HG03159 (cell line): Measurements from ENCODE around the gene SELENOV.

Source experiments
- ATAC-seq: cut with Tn5 transposase; IDR thresholded peaks from one replicate; pipeline ENCODE4 v1.9.1; 2021; ENCODE audit warnings: mild to moderate bottlenecking, moderate library complexity; ENCODE audit not compliant: unreplicated experiment

Gene SELENOV

DNA sequence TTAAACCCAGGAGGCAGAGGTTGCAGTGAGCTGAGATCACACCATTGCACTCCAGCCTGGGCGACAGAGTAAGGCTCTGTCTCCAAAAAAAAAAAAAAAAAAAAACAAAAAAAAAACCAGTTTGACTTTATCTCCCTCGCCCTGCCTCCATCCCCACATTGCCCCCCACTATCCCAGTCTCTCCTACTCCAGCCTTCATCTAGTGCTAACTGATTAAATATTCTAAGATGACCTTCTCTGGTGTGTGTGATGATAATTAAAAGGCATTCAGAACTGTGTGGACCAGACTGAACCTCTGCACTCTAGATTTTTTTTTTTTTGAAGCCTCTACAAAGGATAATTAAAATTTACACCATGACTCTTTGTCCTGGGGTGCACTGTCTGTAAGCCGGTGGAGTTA lies 22.2 kb upstream of the SELENOV start:
- no peak for ATAC-seq

DNA sequence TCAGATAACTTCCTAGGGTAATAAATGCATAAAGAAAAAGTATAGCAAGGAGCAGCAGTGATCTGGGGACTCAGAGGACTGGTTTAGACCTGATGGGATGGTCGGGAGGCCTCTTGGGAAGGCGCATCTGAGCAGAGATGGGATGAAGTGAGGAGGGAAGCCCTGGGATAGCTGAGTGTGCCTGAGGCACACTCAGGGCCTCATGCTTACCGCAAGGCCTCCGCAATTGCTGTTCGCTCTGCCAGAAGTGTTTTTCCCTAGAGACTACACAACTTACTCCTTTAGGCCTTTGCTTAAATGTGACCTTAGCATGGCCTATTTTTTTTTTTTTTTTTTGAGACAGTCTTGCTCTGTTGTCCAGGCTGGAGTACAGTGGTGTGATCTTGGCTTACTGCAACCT lies 20.3 kb upstream of the SELENOV start:
- no peak for ATAC-seq

DNA sequence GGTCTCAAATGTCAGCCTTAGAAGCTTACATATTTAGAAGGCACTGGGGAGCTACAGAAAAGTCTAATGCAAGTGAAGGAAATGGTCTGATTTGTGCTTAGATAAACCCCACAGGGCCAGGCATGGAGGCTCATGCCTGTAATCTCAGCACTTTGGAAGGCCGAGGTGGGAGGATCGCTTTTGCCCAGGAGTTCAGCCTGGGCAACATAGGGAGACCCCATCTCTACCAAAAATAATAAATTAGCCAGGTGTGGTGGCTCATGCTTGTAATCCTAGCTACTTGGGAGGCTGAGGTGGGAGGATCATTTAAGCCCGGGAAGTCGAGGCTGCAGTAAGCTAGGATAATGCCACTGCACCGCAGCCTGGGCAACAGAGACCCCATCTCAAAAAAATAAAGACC lies 18.9 kb upstream of the SELENOV start:
- ATAC-seq: no peak

DNA sequence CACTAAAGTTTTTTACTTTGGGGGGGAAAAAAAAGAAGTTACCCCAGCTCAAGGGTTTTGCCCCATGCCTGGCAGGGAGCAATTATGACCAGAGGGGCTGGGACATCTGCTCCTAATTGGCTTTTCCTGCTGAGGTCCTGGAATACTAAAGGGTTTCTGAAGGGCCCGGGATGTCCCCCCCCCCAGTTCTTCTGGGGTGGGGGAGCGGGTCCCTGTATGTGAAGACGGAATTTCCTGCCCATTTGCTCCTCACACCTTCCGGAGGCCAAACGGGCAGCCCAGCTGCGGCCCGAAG lies 17.3 kb upstream of the SELENOV start:
- ATAC-seq: no peak

DNA sequence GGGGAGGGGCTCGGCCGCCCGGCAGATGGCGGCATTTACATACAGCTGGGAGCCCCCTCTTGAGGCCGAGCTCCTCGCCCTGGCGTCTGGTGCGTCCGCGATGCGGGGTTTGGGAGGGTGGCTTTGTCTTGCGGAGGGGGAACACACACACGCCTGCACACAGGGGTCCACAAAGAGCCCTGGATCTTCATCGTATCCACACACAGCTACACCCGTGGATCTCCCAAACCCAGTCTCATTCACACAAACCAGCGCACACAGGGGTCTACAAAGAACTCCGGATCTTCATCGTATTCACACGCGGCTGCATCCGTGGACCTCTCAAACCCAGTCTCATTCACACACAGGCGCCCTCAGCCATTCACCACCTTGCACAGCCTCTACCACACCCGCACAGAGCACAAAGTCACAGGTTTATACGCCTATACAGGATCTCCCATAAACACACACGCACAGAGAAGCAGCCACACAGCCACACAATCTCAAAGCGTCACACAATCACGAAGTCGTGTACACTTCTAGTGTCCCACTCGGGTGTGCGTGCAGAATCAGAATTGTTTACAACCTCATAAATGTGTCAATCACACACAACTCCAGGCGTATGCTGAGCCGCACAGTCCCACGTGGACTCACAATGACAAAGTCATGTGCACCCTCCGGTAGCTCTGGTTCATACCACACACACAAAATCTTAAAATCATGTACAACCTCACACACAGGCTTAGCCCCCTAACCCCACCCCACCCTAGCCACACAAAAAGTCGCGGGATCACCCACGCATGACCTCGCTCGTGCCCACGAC lies 16.7 kb upstream of the SELENOV start:
- ATAC-seq: no peak

DNA sequence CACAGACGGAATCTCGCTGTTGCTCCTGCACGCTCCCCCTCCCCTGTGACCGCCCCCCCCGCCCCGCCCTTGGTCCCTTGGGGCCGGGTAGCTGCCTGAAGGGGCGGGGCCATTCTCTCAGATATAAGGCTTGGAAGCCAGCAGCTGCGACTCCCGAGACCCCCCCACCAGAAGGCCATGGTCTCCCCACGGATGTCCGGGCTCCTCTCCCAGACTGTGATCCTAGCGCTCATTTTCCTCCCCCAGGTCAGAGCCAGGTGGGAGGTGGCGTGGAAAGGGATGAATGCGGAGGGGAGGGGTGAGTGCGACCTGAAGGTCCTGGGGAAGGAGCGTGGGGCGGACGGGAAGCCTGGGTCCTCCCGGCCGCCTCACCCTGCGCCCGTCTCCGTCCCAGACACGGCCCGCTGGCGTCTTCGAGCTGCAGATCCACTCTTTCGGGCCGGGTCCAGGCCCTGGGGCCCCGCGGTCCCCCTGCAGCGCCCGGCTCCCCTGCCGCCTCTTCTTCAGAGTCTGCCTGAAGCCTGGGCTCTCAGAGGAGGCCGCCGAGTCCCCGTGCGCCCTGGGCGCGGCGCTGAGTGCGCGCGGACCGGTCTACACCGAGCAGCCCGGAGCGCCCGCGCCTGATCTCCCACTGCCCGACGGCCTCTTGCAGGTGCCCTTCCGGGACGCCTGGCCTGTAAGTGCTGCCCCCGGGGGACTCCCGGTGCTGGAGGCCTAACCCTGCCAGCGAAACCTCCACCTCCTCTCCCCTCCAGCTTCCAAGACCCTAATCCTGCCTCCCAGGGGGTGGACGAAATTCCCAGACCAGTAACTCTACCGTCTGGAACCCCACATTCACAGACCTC lies 15.9 kb upstream of the SELENOV start, which contains the start of gene DLL3:
DLL3 (plus strand) TSS at position 150 of the 845 bp plus-strand sequence; CDS start at position 178, 28 bp downstream.
- no peak for ATAC-seq

DNA sequence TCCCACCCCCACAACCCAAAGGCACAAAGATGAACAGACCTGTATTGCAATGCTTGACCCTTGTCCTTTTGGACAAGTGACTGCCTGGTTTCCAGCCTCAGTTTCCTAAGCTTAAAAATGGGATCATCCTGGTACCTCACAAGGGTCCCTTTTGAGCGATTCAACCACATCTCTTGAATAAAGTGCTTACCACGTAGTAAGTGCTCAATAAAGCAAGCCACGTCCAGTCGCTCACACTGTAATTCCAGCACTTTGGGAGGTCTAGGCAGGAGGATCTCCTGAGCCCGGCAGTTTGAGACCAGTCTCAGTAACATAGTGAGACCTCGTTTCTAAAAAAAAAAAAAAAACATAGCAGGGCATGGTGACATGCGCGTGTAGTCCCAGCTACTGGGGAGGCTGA lies 15.0 kb upstream of the SELENOV start:
- ATAC-seq: no peak

DNA sequence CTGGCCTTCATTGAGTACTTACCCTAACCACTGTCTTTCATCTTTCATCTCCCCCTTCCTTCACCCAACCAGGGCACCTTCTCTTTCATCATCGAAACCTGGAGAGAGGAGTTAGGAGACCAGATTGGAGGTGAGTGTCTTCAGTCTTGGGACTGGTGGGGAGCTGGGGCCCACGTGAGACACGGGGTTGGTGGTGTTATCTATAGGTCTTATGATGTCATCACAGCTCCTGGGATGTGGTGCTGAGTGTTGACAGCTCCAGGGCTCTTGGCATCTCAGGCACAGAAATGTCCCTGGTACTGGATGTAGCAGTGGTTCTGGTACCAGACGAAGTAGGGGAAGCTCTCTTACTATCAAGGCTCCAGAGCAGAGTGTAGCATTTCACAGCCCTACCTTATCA lies 14.4 kb upstream of the SELENOV start:
- no peak for ATAC-seq

DNA sequence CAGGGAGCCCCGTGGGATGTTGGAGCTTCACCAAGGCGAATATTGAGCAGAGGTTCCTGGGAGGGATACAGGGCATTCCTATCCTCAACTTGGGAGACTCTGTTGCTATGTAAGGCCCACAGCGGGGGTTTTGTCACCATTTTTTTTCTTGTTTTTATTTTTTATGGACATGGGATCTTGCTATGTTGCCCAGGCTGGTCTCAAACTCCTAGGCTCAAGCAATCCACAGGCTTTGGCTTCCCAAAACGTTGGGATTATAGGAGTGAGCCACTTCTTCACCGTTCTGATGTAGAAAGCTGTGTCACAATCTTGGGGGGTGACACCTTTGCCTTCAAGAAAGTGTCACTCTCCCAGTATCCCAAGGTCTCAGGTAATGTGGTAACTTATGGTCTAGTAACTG lies 13.6 kb upstream of the SELENOV start:
- ATAC-seq: no peak

DNA sequence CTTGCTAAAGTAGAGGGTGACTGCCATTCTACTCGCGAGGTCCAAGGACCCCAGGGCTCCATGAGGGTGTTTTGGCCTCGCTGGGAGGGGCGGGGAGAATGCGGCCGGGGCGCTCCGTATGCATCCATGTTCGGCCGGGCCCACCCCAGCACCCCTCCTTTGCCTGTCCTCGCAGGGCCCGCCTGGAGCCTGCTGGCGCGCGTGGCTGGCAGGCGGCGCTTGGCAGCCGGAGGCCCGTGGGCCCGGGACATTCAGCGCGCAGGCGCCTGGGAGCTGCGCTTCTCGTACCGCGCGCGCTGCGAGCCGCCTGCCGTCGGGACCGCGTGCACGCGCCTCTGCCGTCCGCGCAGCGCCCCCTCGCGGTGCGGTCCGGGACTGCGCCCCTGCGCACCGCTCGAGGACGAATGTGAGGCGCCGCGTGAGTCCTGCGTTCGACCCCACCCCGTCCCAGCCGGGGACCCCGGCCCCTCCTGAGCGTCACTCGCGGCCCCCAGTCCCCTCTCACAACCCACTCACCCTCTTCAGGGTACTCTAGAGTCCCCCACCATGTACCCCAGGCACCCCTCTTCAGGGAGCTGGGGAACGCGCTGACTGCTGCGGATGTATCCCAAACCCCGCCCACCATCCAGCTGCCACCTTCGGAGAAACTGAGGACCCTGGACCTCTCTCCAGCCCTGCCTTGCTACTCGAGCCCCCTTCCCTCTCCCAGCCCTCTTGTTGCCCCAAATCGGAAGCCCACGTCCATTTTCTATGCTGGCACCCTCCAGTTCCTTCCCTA lies 12.1 kb upstream of the SELENOV start:
- no peak for ATAC-seq

DNA sequence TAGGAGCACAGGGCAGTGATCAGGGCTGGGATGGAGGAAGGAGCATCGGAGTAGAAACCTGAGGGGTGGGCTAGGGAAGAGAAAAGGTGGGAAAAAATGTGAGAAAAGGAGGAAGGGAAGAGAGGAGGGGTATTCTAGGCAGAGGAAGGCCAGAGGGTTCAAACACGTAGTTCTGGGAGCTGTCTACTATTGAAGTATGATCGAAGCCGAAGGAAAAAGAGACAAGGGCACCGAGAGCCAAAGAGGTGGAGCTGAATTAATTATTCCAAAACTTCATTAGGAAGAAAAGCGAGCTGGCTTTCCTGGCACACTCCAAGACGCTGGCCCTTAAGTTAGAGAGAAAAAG lies 8.4 kb upstream of the SELENOV start:
- no peak for ATAC-seq

DNA sequence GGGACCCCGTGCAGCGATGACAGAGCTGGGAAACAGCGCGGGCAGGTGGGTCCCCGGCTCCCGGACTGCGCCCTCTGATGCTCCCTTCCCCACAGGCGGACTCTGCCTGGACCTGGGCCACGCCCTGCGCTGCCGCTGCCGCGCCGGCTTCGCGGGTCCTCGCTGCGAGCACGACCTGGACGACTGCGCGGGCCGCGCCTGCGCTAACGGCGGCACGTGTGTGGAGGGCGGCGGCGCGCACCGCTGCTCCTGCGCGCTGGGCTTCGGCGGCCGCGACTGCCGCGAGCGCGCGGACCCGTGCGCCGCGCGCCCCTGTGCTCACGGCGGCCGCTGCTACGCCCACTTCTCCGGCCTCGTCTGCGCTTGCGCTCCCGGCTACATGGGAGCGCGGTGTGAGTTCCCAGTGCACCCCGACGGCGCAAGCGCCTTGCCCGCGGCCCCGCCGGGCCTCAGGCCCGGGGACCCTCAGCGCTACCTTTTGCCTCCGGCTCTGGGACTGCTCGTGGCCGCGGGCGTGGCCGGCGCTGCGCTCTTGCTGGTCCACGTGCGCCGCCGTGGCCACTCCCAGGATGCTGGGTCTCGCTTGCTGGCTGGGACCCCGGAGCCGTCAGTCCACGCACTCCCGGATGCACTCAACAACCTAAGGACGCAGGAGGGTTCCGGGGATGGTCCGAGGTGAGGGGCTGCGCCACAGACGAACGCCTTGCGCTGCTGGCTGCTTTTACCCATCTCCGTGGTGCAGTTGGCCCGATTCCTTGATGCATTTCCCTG lies 7.8 kb upstream of the SELENOV start:
- ATAC-seq: no peak

DNA sequence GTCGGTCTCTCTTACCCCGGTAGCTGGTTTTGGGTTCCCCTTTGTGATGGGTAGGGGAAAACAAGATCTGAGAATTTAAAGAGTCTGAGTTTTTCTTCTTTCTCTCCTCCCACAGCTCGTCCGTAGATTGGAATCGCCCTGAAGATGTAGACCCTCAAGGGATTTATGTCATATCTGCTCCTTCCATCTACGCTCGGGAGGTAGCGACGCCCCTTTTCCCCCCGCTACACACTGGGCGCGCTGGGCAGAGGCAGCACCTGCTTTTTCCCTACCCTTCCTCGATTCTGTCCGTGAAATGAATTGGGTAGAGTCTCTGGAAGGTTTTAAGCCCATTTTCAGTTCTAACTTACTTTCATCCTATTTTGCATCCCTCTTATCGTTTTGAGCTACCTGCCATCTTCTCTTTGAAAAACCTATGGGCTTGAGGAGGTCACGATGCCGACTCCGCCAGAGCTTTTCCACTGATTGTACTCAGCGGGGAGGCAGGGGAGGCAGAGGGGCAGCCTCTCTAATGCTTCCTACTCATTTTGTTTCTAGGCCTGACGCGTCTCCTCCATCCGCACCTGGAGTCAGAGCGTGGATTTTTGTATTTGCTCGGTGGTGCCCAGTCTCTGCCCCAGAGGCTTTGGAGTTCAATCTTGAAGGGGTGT lies 7.1 kb upstream of the SELENOV start:
- ATAC-seq: no peak

DNA sequence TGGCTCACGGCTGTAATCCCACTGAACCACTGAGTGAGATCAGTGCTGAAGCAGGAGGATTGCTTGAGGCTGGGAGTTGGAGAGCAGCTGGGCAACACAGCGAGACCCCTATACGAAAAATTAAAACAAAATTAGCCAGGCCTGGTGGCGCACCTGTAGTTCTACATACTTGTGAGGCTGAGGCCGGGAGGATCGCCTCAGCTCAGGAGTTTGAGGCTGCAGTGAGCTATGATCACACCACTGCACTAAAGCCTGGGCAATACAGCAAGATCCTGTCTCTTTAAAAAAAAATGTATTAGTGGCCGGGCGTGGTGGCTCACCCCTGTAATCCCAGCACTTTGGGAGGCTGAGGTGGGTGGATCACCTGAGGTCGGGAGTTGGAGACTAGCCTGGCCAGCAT lies 6.3 kb upstream of the SELENOV start:
- no peak for ATAC-seq

DNA sequence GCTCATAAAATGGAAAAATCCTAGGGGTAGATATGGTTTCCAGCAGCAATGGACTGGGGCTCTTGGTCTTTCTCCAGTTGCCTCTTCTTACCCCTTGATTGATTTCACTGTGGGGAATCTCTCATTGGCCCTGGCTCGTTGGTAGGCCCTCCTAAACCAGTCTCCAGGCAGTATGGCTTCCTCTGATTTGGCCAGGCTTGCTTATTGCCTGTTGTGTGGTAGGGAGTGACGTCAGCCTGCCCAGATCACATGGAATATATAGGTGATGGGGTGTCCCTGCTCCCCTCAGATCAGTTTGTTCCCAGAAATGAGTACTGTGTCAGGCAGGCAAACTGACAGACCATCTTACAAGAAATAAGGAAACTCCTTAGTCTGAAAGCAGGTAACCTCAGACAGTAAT lies 5.7 kb upstream of the SELENOV start:
- ATAC-seq: no peak

DNA sequence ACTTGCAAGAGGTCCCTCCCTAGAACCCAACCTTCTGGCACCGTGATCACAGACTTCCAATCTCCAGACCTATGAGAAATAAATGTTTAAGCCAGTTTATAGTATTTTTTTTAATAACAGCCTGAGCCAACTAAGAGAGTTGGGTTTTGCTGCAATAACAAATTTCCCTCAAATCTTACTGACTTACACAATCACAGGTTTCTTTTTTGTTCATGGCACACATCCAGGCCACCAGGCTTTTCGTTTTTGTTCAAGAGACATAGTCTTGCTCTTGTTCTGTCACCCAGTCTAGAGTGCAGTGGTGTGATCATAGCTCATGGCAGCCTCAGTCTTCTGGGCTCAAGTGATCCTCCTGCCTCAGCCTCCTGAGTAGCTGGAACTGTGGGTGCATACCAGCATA lies 2.0 kb upstream of the SELENOV start:
- no peak for ATAC-seq

DNA sequence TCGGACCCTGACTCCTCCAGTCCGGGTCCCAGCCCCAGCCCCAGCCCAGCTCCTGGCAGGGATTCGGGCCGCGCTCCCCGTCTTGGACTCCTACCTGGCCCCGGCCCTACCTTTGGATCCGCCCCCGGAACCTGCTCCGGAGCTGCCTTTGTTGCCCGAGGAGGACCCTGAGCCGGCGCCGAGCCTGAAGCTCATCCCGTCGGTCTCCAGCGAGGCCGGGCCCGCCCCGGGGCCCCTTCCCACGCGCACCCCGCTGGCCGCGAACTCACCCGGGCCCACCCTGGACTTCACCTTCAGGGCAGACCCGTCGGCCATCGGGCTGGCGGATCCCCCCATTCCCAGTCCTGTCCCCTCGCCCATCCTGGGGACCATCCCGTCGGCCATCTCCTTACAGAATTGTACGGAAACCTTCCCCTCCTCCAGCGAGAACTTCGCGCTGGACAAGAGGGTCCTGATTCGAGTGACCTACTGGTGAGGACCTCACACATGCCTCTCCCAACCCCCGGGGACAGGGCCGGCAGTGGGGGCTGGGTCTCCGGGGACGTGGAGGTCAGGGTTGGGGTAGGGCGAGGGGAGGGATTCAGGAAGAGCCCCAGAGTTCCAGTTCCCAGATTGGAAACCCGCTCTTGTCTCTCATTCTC lies 732 bp downstream of the SELENOV start:
- ATAC-seq: no peak

DNA sequence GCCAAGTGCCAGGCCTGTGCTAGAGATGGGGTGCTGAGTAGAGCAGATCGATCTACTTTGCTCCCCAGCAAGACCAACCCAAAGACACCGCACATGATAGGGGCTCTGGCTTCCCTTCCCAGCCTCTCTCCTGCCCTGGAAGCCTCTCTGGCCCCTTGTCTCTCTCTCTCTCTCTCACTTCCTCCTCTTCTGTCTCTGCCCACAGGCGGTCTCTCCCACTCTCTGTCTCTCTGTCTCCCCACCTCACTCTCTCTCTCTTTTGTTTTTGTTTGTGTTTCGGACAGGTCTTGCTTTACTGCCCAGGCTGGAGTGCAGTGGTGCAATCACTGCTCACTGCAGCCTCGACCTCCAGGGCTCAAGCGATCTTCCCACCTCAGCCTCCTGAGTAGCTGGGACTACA lies 1.3 kb downstream of the SELENOV start:
- no peak for ATAC-seq

DNA sequence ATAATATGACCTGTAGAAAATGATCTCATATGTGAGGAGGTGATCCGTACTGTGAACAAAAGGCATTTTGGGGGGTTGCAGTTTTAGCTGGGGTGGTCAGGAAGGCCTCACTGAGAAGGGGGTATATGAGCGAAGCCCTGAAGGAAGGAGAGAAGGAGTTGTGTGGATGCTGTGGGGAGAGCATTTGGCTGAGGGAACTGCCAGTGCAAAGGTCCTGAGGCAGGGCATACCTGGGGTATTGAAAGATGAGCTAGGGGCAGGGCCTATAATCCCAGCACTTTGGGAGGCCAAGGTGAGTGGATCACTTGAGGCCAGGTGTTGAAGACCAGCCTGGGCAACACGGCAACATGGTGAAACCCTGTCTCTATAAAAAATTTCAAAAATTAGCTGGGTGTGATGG lies 2.5 kb downstream of the SELENOV start:
- ATAC-seq: no peak

DNA sequence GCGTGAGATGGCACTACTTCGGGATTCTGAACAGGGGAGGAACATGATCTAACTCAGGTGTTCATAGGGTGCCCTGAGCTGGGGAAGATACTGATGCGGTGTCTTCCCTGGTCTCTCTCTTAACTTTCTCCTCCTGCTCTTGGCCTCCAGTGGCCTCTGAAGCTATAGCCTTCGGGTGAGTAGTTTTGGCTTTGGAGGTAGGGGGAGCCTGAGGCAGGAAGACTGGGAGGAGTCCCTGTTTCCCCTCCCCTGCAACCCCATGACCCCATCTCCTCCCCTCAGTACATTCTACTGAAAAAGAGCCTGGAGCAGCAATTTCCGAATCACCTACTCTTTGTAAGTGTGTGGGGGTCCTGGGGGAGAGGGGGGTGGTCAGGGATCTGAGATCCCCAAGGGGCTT lies 3.5 kb downstream of the SELENOV start:
- no peak for ATAC-seq
